Activated naive CD4-positive, alpha-beta T cell treated with anti-CD3 and anti-CD28 coated beads for 36 hours (primary cell): ENCODE results near the gene VGF. TPM values are rescaled to one million over a fixed set of nuclear protein-coding genes. Genes with fewer than 3 reads are reported as not detected.
"Not testable (repeated sequence)": the region's sequence is repeated elsewhere in the genome, so short reads cannot be mapped to it uniquely, and the experiment has no call there.

Experiments
- CTCF ChIA-PET: fragments of 350-600 bp; sonication (Branson Sonifier 250); formaldehyde crosslinking; loops from one replicate; lab custom pipeline; 2021; ENCODE audit warnings: antibody characterized with exemption; lab: Charles Lee
- DNase-seq: peaks from one replicate; pipeline ENCODE4 v3.0.0-alpha.2; 2020
- H3K27ac Mint-ChIP-seq: one replicate; pipeline ENCODE4 v1.8.0; 2021; ENCODE audit warnings: mild to moderate bottlenecking, mixed read lengths
- H3K27me3 Mint-ChIP-seq: one replicate; pipeline ENCODE4 v1.8.0; 2021; ENCODE audit warnings: low read depth, mixed read lengths
- H3K36me3 Mint-ChIP-seq: one replicate; pipeline ENCODE4 v1.8.0; 2021; ENCODE audit warnings: low read depth, mixed read lengths
- H3K4me1 Mint-ChIP-seq: one replicate; pipeline ENCODE4 v1.8.0; 2021; ENCODE audit warnings: low read depth, mixed read lengths
- H3K4me3 Mint-ChIP-seq: one replicate; pipeline ENCODE4 v1.8.0; 2021; ENCODE audit warnings: mild to moderate bottlenecking, moderate library complexity, mixed read lengths
- H3K9me3 Mint-ChIP-seq: one replicate; pipeline ENCODE4 v1.8.0; 2021; ENCODE audit warnings: mixed read lengths
- intact Hi-C: fragments of 100-400 bp; cut with micrococcal nuclease; formaldehyde crosslinking; loops from one replicate; pipeline ENCODE4 v1.15.1; 2023
- total RNA-seq, 2 experiments: library from RNA; stranded (reverse); gene quantifications; one replicate each; pipeline ENCODE4 v1.2.3, GENCODE V29; 2021

VGF gene
- total RNA-seq, 2 experiments from 2014 or later, result not detected

DNA sequence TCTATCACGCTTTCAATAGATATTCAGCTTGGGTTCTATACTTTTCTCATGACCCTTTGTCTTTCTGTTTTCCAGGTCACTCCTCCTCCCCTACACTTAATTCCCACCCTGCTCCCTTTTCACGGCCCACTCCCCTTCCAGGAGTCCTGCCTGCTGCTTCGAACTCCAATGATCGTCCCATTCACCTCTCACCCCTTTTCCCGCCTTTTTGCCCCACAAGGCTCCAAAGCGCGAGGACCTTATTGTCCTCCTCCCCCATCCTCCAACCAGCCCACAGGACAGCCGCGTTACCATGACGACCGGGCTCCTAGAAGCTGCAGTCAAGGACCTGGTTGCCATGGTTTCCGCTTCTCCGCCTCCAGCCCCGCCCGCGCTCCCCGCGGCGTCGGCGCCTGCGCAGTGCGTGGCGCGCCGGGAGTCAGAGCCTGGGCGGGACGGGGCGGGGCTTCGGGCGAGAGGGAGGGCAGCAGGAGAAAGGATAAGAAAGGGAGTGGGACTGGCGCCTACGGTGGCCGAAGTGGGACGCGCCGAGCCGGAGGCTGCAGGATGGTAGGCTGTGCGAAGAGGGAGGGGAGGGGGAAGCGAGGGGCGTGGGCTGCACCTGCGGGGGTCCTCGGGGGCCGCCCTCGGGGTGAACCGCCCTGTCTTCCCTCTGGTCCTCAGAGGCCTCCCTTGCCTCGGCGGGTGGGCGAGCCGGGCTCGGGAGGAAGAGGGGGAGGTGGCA is 11.2 kb downstream of the VGF start, which contains the start of gene AP1S1:
AP1S1 (plus strand) TSS at position 508 of the 724 bp plus-strand sequence; CDS start at position 547, 39 bp downstream.
- CTCF ChIA-PET, result interaction anchor here (0.8 to 2.3 kb wide), 3 partner anchors 10 to 39 kb away, joined by 3 to 22 read pairs (median 5); no protein-coding TSS in a partner anchor
- Mint-ChIP-seq H3K36me3 (peaks cover 6% of the 10 kb centered on the region), H3K27me3 (no peaks in the 10 kb centered on the region), H3K4me3 (peak within 1 kb of the TSS; percentile 79), H3K9me3 (no peaks in the 10 kb centered on the region), H3K4me1 (peaks cover 9% of the 10 kb centered on the region), H3K27ac (no peak within 1 kb of the TSS)
- peak; percentile 96 for DNase-seq
- intact Hi-C loops, result loop anchor here (1.0 kb wide), 2 partner anchors 11 to 16 kb away; partner anchors contain the start of gene VGF

DNA sequence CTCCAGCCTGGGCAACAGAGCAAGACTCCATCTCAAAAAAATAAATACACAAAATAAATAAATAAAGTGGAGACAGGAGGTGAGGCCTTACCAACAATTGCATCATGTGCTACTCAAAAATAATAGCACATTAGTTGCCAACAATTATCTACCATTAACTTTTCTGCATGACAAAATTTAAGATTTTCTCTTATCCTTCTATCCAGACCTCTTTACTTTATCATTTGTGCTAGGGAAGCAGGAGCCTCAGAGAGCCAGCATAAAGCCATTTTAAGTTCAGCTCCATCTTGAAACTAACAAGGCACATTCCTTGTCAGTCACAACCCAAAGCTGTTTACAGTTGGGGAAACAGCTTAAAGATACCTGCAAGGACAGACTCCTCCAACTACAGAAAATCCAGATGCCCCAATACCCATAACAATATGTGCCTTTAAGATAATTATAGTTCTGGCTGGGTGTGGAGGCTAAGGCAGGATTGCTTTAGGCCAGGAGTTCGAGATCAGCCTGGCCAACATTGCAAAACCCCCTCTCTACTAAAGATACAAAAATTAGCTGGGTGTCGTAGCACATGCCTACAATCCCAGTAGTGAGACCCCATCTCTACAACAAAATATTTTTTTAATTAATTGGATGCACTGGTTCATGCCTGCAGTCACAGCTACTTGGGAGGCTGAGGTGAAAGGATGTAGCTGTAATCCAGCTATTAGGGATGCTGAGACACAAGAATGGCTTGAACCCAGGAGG is 13.3 kb downstream of the VGF start:
- Mint-ChIP-seq H3K36me3 (no peaks in the 10 kb centered on the region), H3K27ac (no peak overlapping the region), H3K4me3 (no peak overlapping the region), H3K4me1 (peaks cover 10% of the 10 kb centered on the region), H3K9me3 (no peaks in the 10 kb centered on the region), H3K27me3 (peaks cover 3% of the 10 kb centered on the region)
- no peak for DNase-seq
- intact Hi-C loops, result no loop called here
- CTCF ChIA-PET, result interaction anchor here (0.7 to 2.3 kb wide), 6 partner anchors 8 to 130 kb away, joined by 3 to 22 read pairs (median 5); no protein-coding TSS in a partner anchor

DNA sequence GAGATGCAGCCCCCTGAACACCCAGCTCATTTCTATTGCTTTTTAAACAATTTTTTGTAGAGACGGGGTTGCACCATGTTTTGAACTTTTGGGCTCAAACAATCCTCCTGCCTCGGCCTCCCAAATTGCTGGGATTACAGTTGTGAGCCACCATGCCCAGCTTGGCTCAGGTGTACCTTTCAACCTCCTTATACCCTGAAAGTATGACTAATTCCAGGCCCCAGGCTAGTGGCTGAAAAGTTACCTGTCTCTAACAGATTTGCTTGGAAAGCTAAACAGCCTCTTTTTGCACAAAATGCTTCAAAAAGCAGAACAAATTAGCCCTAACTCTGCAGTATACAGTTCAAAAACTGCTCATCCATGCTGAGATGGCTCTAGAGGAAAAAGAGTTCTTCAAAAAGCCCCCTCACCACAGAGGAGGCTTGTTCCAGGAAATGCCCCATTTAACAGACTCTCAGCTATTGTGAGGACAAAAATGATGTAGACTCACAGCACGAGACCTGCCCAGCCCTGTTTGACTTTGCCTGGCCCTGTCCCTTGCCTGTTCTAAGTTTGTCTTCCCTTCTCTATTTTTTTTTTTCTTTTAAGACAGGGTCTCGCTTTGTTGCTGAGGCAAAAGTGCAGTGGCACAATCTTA is 24.5 kb downstream of the VGF start:
- Mint-ChIP-seq H3K9me3 (no peaks in the 10 kb centered on the region), H3K27ac (no peak overlapping the region), H3K4me1 (peaks cover 47% of the 10 kb centered on the region), H3K27me3 (peaks cover 14% of the 10 kb centered on the region), H3K36me3 (no peaks in the 10 kb centered on the region), H3K4me3 (no peak overlapping the region)
- CTCF ChIA-PET, result interaction anchor here (0.6 to 10.1 kb wide), 7 partner anchors 29 to 1732 kb away, joined by 3 to 233 read pairs (median 5); partner anchors contain the start of genes BUD31 and FIS1
- no peak for DNase-seq
- intact Hi-C loops, result no loop called here

DNA sequence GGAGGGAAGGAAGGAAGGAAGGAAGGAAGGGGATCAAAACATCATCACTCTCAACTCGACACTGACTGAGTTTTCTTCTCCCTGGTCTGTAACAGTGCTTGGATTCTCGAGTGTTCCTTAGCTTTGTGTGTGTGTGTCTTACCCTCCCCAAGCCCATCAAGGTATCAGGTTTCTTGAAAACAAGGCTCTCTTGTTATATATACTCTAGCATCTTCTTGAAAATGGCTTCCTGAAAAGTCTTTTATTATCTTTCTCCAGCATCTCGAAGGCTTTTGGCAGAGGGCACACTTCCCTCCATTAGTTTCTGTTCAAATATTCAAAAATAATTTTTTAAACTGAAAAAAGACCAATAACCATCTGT is 25.1 kb downstream of the VGF start:
- no peak overlapping the region for H3K4me3 Mint-ChIP-seq
- no peaks in the 10 kb centered on the region for H3K9me3 Mint-ChIP-seq
- H3K27me3 Mint-ChIP-seq, result peaks cover 16% of the 10 kb centered on the region
- intact Hi-C loops, result no loop called here
- no peak overlapping the region for H3K27ac Mint-ChIP-seq
- CTCF ChIA-PET, result interaction anchor here (1.5 to 10.1 kb wide), 2 partner anchors 33 to 53 kb away, joined by 5 to 233 read pairs; no protein-coding TSS in a partner anchor
- peaks cover 50% of the 10 kb centered on the region for H3K4me1 Mint-ChIP-seq
- no peak for DNase-seq
- H3K36me3 Mint-ChIP-seq, result no peaks in the 10 kb centered on the region

DNA sequence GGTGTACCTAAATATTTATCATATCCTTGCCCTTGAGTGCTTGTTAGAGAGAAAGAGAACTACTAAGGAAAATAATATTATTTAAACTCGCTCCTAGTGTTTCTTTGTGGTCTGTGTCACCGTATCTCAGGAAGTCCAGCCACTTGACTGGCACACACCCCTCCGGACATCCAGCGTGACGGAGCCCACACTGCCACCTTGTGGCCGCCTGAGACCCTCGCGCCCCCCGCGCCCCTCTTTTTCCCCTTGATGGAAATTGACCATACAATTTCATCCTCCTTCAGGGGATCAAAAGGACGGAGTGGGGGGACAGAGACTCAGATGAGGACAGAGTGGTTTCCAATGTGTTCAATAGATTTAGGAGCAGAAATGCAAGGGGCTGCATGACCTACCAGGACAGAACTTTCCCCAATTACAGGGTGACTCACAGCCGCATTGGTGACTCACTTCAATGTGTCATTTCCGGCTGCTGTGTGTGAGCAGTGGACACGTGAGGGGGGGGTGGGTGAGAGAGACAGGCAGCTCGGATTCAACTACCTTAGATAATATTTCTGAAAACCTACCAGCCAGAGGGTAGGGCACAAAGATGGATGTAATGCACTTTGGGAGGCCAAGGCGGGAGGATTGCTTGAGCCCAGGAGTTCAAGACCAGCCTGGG is 27.0 kb downstream of the VGF start:
- Mint-ChIP-seq H3K27me3 (peaks cover 10% of the 10 kb centered on the region), H3K9me3 (no peaks in the 10 kb centered on the region), H3K4me1 (peaks cover 60% of the 10 kb centered on the region), H3K36me3 (no peaks in the 10 kb centered on the region), H3K27ac (peak overlapping the region; percentile 41), H3K4me3 (no peak overlapping the region)
- CTCF ChIA-PET, result interaction anchor here (0.6 to 2.8 kb wide), 3 partner anchors 17 to 54 kb away, joined by 3 to 10 read pairs (median 4); no protein-coding TSS in a partner anchor
- DNase-seq, result peak; percentile 96
- intact Hi-C loops, result loop anchor here (1.0 to 5.0 kb wide), 6 partner anchors 11 to 251 kb away; partner anchors contain the start of genes AP1S1, SERPINE1, TRIM56 and UFSP1

DNA sequence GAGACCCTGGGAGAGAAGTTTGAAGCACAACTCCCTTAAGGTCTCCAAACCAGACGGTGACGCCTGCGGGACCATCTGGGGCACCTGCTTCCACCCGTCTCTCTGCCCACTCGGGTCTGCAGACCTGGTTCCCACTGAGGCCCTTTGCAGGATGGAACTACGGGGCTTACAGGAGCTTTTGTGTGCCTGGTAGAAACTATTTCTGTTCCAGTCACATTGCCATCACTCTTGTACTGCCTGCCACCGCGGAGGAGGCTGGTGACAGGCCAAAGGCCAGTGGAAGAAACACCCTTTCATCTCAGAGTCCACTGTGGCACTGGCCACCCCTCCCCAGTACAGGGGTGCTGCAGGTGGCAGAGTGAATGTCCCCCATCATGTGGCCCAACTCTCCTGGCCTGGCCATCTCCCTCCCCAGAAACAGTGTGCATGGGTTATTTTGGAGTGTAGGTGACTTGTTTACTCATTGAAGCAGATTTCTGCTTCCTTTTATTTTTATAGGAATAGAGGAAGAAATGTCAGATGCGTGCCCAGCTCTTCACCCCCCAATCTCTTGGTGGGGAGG is 27.6 kb downstream of the VGF start:
- Mint-ChIP-seq H3K4me3 (no peak overlapping the region), H3K27me3 (peaks cover 8% of the 10 kb centered on the region), H3K36me3 (no peaks in the 10 kb centered on the region), H3K27ac (peak overlapping the region; percentile 41), H3K9me3 (no peaks in the 10 kb centered on the region), H3K4me1 (peaks cover 58% of the 10 kb centered on the region)
- no peak for DNase-seq
- intact Hi-C loops, result loop anchor here (1.0 to 5.0 kb wide), 6 partner anchors 10 to 250 kb away; partner anchors contain the start of genes AP1S1, SERPINE1, TRIM56 and UFSP1
- CTCF ChIA-PET, result interaction anchor here (0.6 to 2.8 kb wide), 4 partner anchors 18 to 400 kb away, joined by 3 to 10 read pairs (median 4); no protein-coding TSS in a partner anchor

DNA sequence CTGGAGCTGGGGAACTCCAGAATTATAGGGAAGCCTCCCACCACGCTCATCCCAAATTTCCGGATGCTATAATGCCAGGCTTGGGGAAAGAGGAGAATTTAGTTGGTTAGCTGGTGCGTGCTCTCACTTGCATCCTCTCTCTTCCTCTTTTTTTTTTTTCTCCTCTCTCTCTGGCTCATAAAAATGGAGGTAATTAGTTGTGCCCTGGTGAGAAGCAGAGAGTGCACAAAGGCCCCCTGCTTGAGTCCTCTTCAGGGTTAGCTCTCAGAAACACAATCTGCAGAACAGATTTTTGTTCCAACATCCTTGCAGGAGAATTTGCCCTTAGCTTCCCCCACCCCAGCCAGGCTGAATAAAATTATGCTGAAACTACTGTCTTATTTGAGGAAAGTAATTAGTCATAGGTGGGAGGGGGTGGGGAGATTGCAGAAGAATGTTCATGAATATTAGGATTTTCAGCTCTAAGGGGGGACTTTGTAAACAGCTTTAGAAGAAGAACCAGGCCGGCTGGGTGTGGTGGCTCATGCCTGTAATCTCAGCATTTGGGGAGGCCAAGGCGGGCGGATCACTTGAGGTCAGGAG is 30.9 kb downstream of the VGF start:
- no peak overlapping the region for H3K27ac Mint-ChIP-seq
- H3K36me3 Mint-ChIP-seq, result no peaks in the 10 kb centered on the region
- CTCF ChIA-PET, result interaction anchor here (0.6 to 5.0 kb wide), 7 partner anchors 9 to 1204 kb away, joined by 3 to 27 read pairs (median 4); no protein-coding TSS in a partner anchor
- H3K4me3 Mint-ChIP-seq, result no peak overlapping the region
- intact Hi-C loops, result no loop called here
- H3K9me3 Mint-ChIP-seq, result no peaks in the 10 kb centered on the region
- DNase-seq, result no peak
- H3K4me1 Mint-ChIP-seq, result peaks cover 45% of the 10 kb centered on the region
- peaks cover 12% of the 10 kb centered on the region for H3K27me3 Mint-ChIP-seq

DNA sequence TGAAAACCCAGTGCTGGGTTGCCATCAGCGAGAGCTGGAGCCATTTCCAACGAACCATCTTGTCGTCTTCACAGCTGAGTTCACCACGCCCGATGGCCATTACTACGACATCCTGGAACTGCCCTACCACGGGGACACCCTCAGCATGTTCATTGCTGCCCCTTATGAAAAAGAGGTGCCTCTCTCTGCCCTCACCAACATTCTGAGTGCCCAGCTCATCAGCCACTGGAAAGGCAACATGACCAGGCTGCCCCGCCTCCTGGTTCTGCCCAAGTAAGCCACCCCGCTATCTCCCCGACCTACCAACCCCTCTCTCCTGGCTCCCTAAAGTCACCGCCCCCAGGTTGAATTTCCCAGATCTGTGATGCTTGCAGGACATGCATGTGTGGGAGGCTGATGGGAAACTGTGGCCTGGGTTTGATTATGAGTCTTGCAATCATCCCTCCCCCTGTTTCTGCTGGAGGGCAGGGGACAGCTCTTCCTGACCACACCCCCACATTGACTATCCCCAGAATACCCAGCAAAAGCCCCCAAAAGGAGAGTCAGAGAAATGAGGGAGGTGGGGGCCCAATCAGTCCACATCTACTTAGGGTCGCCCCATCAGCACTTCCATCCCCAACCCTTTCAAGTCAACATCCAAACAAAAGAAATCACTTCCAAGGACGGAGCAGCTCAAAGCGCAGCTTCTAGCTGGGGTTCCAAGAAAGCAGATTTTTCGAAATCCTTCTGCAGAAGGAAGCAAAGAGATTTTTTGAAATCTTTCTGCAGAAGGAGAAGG is 31.6 kb downstream of the VGF start:
- Mint-ChIP-seq H3K36me3 (no peaks in the 10 kb centered on the region), H3K27me3 (peaks cover 12% of the 10 kb centered on the region), H3K4me3 (no peak overlapping the region), H3K27ac (no peak overlapping the region), H3K4me1 (peaks cover 41% of the 10 kb centered on the region), H3K9me3 (no peaks in the 10 kb centered on the region)
- no peak for DNase-seq
- intact Hi-C loops, result no loop called here
- CTCF ChIA-PET, result interaction anchor here (0.8 to 5.0 kb wide), 6 partner anchors 9 to 158 kb away, joined by 3 to 27 read pairs (median 4); no protein-coding TSS in a partner anchor

DNA sequence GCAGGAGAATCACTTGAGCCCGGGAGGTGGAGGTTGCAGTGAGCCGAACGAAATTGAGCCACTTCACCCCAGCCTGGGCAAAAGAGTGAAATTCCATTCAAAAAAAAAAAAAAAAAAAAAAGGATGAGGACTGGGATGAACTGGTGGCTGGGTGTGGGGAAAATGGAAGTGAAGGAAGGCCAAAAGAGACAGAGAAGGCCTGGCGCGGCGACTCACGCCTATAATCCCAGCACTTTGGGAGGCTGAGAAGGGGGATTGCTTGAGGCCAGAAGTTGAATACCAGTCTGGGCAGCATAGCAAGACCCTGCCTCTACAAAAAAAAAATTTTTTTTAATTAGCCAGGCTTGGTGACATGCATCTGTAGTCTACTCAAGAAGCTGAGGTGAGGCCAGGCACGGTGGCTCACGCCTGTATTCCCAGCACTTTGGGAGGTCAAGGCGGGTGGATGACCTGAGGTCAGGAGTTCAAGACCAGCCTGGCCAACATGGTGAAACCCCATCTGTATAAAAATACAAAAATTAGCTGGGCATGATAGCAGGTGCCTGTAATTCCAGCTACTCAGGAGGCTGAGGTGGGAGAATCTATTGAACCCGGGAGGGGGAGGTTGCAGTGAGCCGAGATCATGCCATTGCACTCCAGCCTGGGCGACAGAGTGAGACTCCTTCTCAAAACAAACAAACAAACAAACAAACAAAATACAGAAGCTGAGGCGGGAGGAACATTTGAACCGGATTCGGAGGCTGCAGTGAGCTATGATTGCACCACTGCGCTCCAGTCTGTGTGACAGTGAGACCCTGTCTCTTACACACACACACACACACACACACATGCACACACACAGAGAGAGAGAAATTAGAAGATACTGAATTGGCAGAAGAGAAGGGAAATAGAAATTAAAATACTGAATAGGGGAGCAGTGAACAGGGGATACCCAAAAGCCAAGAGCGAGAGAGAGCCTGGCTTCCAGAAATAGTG is 32.5 kb downstream of the VGF start:
- H3K27me3 Mint-ChIP-seq, result peaks cover 12% of the 10 kb centered on the region
- H3K27ac Mint-ChIP-seq, H3K4me3 Mint-ChIP-seq: not testable (repeated sequence)

More for the DNA sequence above, 32.5 kb downstream of the VGF start:
- CTCF ChIA-PET, result interaction anchor here (1.0 to 5.0 kb wide), 3 partner anchors 10 to 111 kb away, joined by 4 to 27 read pairs (median 4); no protein-coding TSS in a partner anchor
- H3K4me1 Mint-ChIP-seq, result peaks cover 34% of the 10 kb centered on the region
- intact Hi-C loops, H3K36me3 Mint-ChIP-seq, DNase-seq, H3K9me3 Mint-ChIP-seq: not testable (repeated sequence)
